NCI-H69 (cell line): Measurements from ENCODE around the gene RNF145.
A peak's percentile ranks its signal among the peaks of the same experiment; 100 is the strongest.
"Not testable (repeated sequence)": the region's sequence is repeated elsewhere in the genome, so short reads cannot be mapped to it uniquely, and the experiment has no call there.

Experiments
- DNase-seq: peaks from one replicate; lab custom pipeline; 2025; lab: John Stamatoyannopoulos, UW

The RNF145 gene

DNA sequence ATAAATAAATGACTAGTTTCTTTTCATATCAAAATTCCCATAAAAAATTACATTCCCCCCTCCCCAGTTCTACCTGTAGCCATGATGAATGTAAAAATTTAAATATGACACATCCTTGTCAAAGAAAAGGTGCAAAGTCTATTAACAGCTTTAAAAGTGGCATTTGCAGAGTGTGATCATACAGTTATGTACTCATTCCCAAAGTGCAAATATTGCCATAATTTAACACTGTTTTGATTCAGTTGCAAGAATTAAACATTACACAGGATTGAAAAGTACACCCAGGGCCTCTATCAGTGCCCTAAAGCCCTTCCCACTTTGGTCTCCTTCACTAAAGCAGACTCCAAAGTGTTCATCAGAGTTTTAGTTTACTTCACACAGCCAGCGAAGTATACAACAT is 51.8 kb downstream of the RNF145 start:
- DNase-seq, result no peak

DNA sequence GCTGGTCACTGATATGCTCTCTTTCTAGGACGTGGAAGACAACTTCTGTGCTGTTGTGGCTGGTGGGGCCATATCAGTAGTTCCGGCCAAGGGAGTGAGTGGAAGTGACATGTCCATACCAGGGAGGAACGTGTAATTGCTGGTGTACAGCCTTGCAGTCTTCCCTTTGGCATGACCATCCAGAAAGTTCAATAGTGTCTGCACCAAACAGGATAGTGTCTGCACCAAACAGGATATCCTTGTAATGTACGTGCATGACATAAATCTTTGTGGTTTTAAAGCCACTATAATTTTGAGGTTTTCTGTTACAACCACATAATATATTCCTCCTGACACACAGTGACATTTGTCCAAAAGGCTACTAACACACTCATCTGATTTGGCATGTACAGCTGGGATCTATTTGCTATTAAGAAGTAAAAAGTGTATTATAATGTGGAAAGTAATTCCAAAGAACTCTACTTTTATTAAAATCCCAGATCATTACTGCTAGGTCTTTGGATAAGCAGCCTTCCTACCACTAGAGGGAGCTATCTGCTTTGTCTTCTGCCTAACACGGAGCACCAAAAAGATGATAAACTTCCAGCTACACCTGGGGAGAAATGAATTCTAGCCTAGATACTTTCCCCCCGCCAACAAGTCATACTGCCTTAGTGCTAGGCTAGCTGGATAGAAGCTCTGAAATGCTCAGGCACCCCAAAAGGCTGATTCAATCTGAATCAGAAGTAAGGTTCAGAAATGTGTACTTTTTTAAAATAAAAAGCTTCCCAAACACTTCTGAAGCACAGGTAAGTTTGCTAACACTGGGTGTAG is 52.7 kb downstream of the RNF145 start:
- peak; percentile 85 for DNase-seq

DNA sequence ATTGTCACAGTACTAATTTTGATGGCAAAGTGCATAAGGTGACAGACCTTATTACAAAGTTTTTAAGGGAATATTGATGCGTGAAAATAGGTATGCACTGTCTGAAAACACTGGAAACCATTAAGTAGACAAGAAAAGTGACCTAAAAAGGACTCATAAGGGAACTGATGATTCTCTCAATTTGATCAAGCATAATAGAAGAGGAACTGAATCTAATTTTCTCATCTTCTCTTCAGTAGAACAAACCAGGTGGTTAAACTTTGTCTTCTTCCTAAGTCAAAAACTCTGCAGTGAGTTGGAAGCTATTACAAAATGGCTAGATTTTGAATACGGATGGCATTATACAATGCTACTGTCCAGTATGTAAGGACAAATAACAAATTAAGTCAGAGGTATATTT is 53.4 kb downstream of the RNF145 start:
- DNase-seq, result no peak

DNA sequence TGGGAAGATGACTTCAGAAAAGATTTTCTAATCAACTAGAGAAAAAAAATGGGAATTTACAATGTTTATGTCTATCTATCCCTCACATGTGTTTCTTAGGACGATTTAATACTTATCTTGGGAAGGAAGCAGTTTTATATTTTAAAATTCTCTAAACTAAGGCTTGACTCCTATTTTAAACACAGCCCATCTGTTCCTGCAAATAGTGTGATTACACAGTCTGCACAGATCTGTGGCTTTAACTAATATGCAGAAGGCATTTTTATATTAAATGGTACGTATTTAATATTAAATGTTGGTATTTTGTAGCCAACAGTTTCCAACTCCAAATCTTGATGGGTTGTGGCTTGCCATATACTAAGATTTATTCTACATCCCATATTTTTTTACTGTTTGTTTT is 56.5 kb downstream of the RNF145 start:
- no peak for DNase-seq

DNA sequence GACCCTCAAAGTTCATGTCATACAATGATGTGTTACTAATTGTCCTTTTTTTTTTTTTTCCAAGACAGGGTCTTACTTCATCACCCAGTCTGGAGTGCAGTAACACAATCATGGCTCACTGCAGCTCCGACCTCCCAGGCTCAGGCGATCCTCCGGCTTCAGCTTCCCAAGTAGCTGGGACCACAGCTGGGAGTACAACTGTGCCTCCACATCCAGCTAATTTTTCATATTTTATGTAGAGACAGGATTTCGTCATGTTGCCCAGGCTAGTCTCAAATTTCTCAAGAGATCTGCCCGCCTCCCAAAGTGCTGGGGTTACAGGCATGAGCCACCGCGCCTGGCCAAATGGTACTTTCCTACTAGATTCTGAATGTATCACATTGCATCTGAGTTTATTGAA is 60.3 kb downstream of the RNF145 start:
- no peak for DNase-seq

DNA sequence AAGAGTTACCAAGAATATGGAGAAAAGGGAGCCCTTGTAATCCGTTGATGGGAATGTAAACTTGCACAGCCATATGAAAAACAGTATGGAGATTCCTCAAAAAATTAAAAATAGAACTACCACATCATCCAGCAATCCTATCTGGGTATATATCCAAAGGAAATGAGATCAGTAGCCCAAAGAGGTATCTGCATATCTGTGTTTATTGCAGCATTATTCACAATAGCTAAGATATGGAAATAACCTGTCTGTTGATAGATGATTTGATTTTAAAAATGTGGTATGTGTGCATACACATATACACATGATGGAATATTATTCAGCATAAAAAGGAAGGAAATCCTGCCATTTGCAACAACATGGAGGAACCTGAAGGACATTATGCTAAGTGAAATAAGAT is 61.4 kb downstream of the RNF145 start:
- DNase-seq, result no peak

DNA sequence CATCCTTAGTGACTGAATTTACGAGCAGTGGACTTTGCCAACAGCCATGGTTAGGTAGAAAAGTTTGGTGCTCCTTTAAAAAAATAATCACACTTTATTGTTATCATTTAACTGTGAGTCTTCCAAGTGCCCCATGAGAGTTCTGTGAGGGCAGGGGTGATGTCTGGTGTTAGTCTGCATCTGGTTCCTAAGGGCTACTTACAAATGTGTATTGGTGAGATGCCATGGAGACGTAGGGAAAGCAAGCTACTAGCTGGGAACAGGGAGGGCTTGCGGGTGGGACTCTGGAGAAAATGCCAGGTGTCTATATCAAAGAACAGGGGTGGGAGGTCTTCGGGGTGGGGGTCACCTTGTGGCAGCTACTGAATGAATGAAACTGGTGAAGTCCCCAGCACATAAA is 62.5 kb downstream of the RNF145 start:
- no peak for DNase-seq

DNA sequence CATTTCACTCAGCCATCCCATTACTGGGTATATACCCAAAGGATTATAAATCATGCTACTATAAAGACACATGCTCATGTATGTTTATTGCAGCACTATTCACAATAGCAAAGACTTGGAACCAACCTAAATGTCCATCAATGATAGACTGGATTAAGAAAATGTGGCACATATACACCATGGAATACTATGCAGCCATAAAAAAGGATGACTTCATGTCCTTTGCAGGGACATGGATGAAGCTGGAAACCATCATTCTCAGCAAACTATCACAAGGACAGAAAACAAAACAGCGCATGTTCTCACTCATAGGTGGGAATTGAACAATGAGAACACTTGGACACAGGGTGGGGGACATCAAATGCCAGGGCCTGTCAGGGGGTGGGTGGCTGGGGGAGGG is 64.2 kb downstream of the RNF145 start:
- not testable (repeated sequence) for DNase-seq

DNA sequence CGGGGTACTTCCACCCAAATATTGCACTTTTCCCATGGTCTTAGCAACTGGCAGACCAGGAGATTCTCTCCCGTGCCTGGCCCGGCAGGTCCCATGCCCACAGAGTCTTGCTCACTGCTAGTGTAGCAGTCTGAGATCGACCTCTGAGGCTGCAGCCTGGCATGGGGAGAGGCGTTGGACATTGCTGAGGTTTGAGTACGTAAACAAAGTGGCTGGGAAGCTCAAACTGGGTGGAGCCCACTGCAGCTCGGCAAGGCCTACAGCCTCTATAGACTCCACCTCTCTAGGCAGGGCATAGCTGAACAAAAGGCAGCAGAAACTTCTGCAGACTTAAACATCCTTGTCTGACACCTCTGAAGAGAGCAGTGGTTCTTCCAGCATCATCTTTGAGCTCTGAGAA is 69.6 kb downstream of the RNF145 start:
- DNase-seq, result no peak

DNA sequence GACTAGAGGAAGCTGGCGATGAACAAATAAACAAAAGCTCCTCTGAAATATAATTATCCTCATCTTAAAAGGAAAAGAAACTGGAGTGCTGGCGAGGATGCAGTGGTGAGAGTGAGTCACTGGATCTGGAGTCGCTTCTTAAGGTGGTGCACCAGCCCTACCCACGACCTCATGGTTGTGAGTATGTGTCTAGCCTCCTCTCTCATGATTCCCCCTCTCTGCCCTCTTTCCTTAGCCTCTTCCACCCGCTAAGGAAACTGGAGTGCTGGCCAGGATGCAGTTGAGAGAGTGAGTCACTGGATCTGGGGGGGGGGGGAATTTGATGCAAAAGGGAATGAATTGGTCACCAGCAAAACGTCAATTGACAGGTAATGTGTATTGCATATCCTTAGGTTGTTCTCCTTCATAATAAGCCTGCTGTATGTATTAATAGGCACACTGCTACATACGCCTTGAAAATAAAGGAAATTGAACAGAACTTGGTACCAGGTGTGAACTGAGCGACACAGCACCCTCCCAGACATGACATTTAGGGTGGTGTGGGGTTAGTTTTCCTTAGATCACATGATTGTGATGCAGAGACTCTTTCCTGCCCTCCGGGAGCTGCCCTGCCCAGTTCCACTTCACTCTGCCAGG is 73.3 kb downstream of the RNF145 start:
- no peak for DNase-seq

DNA sequence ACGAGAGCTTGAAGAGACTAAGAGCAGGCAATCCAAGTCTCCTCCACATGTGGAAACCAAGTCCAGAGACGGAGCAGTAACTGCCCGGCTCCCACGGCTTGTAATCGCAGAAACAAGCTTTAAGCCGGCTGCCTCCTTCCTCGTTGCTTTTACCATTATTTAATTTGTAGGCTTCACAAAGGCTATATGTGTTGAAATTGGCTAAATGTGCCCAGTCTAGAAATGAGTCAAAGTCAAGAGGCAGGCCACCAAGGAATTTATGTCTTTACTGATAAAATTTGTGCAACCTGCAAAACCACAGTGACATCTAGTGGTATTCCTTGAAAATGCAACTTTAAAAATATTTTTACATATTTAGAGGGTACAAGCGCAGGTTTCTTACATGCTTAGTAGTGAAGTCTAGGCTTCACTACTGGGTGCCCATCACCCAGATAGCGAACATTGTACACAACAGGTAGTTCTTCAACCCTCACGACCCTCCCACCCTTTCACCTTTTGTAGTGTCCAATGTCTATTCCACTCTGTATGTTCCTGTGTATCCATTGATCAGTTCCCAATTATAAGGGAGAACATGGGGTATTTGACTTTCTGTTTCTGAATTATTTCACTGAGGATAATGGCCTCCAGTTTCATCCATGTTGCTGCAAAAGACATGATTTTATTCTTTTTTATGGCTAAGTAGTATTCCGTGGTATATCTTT is 76.2 kb downstream of the RNF145 start:
- peak; percentile 47 for DNase-seq

DNA sequence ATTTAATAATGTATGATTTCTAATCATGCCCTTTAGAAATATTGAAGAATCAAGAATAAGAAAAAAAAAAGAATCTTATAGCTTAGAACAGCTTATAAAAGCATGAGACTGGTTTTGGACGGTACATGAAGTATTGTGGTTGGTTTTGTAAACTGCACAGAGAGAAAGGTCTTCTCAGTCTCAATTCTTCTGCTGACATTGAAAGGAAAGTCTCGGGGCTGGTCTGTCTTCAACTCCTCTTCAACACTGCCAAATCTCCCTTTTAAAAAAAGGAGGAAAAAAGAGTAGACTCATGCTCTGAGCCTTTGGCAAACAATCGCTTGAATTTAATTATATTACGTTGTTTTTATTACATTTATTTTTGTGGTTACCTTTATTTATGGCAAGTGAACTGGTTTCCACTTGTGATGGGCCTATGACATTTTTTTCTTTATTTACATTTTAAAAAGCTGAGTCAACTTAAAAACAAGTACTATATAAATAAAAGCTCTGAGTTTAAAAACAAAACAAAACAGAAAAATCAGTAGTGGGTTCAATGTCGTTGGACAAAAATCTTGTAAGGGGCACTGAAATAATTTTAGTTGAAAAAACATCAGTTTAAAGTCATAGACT is 76.8 kb downstream of the RNF145 start:
- no peak for DNase-seq

DNA sequence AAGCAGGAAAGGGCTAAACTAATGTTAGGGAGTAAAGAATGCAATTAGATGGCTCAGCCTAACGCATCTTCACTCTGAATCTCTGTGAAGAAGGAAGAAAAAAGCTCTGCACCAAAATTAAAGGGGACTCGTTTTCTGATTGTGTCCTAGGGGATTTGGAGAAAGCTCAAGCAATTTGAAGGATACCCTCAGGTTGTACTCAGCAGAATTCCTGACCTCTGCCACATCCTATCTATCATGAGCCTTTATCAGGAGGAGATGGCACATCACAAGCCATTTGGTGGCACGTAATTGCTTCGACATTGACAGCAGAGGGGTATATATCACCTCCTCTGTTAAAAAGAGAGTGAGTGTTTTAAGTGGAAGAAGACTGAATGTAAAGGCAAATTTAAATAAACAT is 77.4 kb downstream of the RNF145 start:
- DNase-seq, result no peak

DNA sequence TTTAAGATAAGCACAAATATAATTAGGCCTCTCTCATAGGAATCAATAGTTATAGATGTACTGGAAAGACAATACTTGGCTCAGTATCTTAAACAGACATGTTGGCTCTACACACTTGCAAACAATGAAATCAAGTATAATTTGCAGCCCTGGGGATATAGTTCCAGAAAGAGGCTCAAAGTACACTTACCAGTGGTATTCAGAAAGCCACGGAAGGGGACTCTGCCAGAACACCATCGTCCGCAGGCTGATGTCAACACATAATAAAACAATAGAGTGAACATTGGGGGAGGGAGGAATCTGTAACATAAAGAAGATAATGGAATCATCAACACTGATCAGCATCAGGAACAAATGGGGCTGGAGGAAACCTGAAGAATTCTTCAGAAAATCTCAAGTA is 78.5 kb downstream of the RNF145 start:
- DNase-seq, result no peak

DNA sequence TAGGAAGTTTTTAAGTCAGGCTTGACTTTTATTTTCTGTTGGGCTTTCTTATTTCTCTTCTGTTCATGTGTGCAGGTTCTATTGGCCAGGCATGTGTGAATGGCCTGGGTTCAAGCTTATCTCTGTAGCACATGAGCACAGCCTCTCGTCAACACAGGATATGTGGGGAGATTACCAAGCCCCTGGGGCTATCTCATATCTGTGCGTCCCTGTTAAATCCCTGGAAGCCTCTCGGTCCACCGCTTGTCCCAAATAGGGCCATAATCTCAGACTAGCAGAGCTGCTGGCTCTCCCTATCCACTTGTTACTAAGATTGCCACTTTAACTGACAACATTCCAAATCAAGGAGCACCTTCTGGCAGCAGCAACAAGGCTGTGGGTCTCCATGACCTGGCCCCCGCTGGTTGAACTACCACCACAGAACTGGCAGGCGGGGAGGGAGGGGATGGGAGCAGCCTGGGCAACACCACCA is 81.2 kb downstream of the RNF145 start:
- no peak for DNase-seq

DNA sequence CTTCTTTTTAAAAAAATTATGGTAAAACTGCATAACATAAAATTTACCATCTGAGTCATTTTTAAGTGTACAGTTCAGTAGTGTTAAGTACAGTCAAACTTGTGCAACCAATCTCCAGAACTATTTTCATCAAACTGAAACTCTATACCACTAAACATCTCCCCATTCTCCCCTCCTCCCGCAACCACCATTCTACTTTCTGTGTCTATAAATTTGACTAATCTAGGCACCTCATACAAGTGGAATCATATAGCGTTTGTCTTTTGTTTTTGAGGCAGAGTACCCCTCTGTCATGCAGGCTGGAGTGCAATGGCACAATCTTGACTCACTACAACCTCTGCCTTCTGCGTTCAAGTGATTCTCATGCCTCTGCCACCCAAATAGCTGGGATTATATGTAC is 85.7 kb downstream of the RNF145 start:
- no peak for DNase-seq

DNA sequence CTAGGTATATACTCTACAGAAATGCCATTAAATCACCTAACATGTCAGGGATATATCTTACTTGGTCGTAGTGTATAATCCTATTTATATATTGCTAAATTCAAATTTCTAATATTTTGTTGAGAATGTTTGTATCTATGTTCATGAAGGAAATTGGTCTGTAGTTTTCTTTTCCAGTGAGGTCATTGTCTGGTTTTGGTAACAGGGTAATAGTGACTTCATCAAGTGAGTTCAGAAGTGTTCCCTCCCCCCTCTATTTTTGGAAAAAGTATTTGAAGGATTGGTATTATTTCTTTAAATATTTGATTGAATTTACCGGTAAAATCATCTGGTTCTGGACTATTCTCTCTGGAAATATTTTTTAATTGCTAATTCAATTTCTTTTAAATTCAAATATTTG is 86.2 kb downstream of the RNF145 start:
- DNase-seq, result no peak

DNA sequence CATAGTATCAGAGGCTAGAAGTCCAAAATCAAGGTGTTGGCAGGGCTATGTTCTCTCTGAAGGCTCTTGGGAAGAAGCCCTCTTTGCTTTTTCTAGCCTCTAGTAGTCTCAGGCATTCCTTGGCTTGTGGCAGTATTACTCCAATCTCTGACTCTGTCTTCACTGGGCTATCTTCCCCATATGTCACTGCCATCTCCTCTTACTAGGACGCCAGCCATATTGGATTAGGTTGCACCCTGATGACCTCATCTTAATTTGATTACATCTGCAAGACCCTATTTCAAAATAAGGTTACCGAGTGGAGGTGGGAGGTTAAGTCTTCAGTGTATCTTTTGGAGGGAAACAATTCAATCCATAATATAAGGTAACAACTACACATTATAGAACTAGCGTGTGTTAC is 88.3 kb downstream of the RNF145 start:
- DNase-seq, result no peak

DNA sequence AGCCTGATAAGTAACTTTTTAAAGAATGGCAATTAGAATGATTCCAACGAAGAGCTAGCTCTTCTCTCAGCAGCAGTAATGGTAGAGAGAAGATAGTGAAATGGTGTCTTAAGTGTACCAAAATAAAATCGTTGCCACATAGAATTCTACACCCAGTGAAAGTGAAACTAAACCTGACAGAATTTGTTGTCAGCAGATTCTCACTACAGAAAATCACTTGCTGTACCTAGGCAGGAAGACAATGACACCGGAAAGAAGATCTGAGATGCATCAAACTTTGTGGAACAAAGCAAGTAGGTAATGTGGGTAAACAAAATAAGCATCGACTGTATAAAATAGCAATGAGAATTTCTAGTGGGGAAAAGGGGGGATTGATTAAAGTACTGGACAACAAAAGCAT is 88.9 kb downstream of the RNF145 start:
- DNase-seq, result no peak

DNA sequence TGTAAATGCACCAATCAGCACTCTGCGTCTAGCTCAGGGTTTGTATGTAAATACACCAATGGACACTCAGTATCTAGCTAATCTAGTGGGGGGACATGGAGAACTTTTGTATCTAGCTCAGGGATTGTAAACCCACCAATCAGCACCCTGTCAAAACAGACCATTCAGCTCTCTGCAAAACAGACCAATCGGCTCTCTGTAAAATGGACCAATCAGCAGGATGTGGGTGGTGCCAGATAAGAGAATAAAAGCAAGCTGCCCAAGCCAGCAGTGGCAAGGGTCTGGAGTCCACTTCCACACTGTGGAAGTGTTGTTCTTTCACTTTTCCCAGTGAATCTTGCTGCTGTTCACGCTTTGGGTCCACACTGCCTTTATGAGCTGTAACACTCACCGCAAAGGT is 89.5 kb downstream of the RNF145 start:
- not testable (repeated sequence) for DNase-seq

DNA sequence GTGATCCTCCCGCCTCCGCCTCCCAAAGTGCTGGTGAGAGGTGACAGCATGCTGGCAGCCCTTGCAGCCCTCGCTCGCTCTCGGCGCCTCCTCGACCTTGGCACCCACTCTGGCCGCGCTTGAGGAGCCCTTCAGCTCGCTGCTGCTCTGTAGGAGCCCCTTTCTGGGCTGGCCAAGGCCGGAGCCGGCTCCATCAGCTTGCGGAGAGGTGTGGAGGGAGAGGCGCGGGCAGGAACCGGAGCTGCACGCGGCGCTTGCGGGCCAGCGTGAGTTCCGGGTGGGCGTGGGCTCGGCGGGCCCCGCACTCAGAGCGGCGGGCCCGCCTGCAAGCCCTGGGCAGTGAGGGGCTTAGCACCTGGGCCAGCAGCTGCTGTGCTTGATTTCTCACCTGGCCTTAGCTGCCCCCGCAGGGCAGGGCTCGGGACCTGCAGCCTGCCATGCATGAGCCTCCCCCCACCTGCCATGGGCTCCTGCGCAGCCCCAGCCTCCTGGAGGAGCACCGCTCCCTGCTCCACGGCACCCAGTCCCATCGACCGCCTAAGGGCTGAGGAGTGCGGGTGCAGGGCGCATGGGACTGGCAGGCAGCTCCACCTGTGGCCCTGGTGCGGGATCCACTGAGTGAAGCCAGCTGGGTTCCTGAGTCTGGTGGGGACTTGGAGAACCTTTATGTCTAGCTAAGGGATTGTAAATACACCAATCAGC is 90.2 kb downstream of the RNF145 start:
- DNase-seq, result not testable (repeated sequence)

DNA sequence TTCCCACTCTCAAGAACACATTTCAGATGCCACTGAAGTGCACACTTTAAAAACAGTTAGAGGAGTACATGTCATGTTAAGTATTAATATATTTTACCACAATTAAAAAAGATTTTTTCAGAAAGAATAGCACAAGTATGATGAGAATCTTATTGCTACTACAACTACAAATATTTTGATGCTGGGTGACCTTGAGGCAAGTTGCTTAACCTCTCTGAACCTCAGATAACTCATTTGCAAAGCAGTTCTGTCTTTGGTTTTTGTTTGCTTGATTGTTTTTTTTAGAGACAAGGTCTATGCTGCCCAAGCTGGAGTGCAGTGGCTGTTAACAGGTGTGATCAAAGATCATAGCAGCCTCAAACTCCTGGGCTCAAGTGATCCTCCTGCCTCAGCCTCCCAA is 95.9 kb downstream of the RNF145 start:
- DNase-seq, result no peak
